Measurements from ENCODE around the gene RRP12.
"Not testable (repeated sequence)": the region's sequence is repeated elsewhere in the genome, so short reads cannot be mapped to it uniquely, and the experiment has no call there.

RRP12 gene

GRCh38 chr10:97367126-97367649 lies 34.0 kb downstream of the RRP12 start:
- DNase-seq (ENCODE audit: low spot score), result no peak

GRCh38 chr10:97366572-97366971 lies 34.6 kb downstream of the RRP12 start:
- no peak for DNase-seq (ENCODE audit: low spot score)

GRCh38 chr10:97365761-97366351 lies 35.3 kb downstream of the RRP12 start:
- DNase-seq (ENCODE audit: low spot score), result no peak

- DNase-seq (ENCODE audit: low spot score), result no peak
These were observed 38.1 kb downstream of the RRP12 start for GRCh38 chr10:97363071-97363470.

- no peak for DNase-seq (ENCODE audit: low spot score)
These were observed 38.7 kb downstream of the RRP12 start for GRCh38 chr10:97362310-97363033.

- DNase-seq (ENCODE audit: low spot score), result no peak
These were observed 39.6 kb downstream of the RRP12 start for GRCh38 chr10:97361537-97361901.

- no peak for DNase-seq (ENCODE audit: low spot score)
These were observed 40.2 kb downstream of the RRP12 start for GRCh38 chr10:97360705-97361536.

GRCh38 chr10:97358781-97359180 lies 42.4 kb downstream of the RRP12 start:
- DNase-seq (ENCODE audit: low spot score), result no peak

- DNase-seq (ENCODE audit: low spot score), result no peak
These were observed 42.8 kb downstream of the RRP12 start for GRCh38 chr10:97358349-97358748.

- no peak for DNase-seq (ENCODE audit: low spot score)
These were observed 44.2 kb downstream of the RRP12 start for GRCh38 chr10:97356918-97357317.

- DNase-seq (ENCODE audit: low spot score), result no peak
These were observed 44.7 kb downstream of the RRP12 start for GRCh38 chr10:97356318-97356914.

GRCh38 chr10:97355571-97355975 lies 45.6 kb downstream of the RRP12 start:
- peak; percentile 46 for DNase-seq (ENCODE audit: low spot score)

- no peak for DNase-seq (ENCODE audit: low spot score)
These were observed 47.2 kb downstream of the RRP12 start for GRCh38 chr10:97353945-97354344.

GRCh38 chr10:97349752-97350513 lies 51.2 kb downstream of the RRP12 start:
- no peak for DNase-seq (ENCODE audit: low spot score)

GRCh38 chr10:97347317-97347716 lies 53.8 kb downstream of the RRP12 start:
- no peak for DNase-seq (ENCODE audit: low spot score)

GRCh38 chr10:97343664-97344063 lies 57.5 kb downstream of the RRP12 start:
- not testable (repeated sequence) for DNase-seq (ENCODE audit: low spot score)

- DNase-seq (ENCODE audit: low spot score), result no peak
These were observed 59.7 kb downstream of the RRP12 start for GRCh38 chr10:97341416-97341815.

GRCh38 chr10:97338041-97338440 lies 63.1 kb downstream of the RRP12 start:
- DNase-seq (ENCODE audit: low spot score), result no peak

- DNase-seq (ENCODE audit: low spot score), result peak; percentile 47
These were observed 64.0 kb downstream of the RRP12 start for GRCh38 chr10:97336942-97337831.

- no peak for DNase-seq (ENCODE audit: low spot score)
These were observed 64.7 kb downstream of the RRP12 start for GRCh38 chr10:97336446-97336845.

- no peak for DNase-seq (ENCODE audit: low spot score)
These were observed 65.1 kb downstream of the RRP12 start for GRCh38 chr10:97336006-97336405.
